Amniotic stem cell (primary cell): ENCODE results near the gene CERK.

Experiments
- DNase-seq: peaks from one replicate; lab custom pipeline; 2025; lab: John Stamatoyannopoulos, UW

Gene CERK

GRCh38 chr22:46677323-46678002, 60.6 kb downstream of the CERK start:
- no peak for DNase-seq

DNA sequence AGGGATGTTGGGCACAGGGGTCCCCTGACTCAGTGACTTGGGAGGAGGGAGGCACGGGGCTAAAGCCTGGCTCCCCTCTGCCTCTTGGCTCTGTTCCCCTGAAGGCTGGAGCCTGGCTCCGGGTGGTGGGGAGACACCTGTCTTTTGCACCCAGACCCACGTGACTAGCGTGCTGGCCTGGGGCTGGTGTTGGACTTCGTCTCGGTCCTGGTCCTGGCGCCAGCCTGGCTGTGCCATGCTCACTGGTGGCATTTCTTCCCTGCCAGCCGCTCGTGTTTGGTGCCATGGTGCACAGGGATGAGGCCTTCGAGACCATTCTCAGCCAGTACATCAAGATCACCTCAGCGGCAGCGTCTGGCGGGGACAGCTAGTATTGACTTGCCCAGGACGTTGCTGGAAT, 61.2 kb downstream of the CERK start:
- no peak for DNase-seq

GRCh38 chr22:46676479-46676878, 61.6 kb downstream of the CERK start:
- DNase-seq = no peak

- no peak for DNase-seq
These were observed 62.1 kb downstream of the CERK start for GRCh38 chr22:46675938-46676337.

DNA sequence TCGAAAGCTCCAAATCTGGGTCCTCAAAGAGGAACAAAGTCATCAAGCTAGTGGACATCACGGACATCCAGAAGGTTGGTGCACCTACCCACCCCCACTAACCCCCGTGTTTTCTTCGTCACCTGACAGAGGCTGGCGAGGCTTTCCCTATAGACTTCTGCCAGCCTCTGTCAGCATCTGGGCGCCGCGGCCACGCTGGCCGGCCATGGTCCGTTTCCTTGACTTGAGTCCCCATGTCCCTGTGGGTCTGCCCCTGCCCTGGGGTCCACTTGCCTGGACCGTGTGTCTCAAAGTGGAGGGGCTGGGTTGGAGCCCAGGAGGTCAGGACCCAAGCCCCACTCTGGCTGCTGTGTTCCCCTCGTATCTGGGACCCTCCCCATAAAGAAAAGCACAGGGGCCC, 62.6 kb downstream of the CERK start:
- no peak for DNase-seq

DNA sequence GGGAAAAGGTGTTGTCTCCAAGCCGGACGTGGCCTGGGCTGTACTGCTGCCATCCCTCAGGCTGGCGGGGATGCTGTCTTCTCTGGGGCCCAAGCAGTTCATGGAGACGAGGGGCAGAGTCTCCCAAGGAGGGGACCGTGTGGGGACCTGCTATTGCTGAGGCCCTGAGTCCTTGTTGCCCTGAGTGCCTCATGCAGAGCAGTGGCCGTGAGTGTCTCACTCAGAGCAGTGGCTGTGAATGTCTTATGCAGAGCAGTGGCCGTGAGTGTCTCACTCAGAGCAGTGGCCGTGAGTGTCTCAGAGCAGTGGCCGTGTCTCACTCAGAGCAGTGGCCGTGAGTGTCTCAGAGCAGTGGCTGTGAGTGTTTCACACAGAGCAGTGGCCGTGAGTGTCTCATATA, 63.1 kb downstream of the CERK start:
- DNase-seq = no peak

DNA sequence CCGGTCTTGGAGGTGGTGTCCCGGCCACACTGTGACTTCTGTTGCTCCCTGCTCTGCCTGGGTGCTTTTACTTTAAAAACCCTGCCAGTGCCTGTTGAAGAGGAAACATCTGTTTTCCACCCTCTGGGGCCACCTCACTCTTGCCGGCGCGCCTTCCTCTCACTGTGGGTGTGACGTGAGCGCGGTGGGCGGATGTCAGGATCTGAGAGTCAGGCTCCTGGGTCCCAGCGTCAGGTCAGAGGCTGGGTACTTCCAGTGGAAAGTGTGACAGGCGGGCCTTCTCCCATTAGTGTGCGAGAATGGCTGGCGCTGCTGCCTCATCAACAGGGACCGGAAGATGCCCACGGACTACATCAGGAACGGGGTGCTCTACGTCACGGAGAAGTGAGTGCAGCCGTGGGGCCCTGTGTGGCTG, 63.7 kb downstream of the CERK start:
- no peak for DNase-seq

DNA sequence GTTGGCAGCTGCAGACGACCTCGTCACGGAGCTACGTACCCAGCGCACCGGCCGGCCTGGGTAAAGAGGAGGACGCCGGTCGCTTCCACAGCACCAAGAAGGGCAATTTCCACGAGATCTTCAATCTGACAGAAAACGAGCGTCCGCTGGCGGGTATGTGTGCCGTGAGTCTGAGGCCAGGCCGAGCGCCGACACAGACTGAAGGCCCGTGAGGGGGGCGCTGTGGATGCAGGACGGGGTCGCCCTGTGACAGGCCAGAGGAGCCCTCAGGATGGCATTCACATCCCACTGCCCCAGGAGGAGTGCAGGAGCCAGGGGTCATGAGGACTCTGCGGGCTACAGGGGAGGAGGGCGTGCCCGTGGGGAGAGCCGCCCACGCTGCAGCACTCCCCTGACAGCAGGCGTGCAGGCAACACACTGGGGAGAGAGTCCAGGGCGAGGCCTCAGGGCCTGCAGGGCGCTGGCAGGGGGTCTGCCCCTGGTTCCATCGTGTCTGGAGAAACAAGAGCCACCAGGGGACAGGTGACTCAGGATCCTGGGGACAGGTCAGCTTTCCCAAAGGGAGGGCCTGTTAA, 64.3 kb downstream of the CERK start:
- no peak for DNase-seq

DNA sequence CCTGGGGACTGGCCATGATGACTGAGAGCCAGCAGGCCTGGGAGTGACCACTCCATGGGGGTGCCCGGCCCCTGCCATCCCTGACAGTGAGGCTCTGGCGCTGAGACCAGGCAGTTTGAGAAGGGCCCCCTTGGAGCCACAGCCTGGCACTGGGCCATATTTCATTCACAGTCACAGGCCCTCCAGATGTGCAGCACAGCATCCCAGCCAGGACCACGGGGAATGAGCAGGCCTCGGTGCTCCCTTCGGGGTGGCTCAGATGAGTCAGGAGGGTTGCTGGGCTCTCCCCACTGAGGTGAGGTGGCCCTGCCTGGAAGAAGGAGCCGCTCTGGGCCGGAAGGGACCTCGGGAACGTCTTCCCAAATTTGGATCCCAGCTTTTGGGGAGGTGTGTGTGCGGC, 64.8 kb downstream of the CERK start:
- DNase-seq = no peak

DNA sequence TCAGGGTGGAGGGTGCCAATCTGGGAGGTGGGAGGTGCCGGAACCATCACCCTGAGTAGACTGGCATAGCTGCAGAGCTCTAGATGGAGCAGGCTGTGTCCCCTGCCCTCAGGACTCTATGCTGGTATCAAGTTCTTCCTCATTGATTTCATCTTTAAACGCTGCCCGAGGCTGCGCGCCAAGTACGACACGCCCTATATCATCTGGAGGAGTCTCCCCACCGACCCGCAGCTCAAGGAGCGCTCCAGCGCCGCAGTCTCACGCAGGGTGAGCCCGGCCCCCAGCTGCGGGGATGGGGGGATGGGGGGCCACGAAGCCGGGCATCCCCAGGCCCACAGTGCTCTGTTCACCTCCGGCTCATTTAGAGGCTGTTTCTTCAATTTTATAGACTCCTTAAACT, 65.3 kb downstream of the CERK start:
- no peak for DNase-seq

DNA sequence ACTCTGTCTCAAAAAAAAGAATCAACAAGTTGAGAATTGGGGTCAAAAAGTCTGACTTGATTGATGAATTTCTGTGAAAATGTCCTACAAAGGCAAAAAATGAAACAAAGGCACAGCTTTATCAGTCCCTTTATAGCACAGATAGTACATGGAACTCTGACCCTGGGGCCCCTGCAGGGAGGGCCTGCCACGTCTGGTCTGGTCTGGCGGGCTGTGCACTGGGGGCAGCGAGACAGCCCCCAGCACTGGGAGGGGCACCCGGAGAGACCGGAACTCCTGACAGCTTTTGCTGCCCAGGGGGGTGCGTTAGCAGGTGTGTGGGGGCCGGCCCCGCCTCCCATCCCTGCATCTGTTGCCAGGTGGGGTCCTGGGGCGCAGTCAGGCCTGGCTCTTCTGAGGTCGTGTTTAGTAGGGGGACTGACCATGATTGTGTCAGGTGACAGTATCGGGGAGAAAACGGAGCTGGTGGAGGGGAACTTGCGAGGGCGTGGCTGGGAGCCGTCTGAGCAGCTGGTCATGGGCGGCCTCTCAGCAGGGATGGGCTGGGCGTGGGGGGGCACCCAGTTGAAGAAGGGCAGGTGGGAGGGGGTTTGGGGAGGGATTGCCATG, 66.1 kb downstream of the CERK start:
- DNase-seq = no peak

GRCh38 chr22:46669201-46669600, 68.9 kb downstream of the CERK start:
- DNase-seq = no peak

GRCh38 chr22:46668116-46668515, 69.9 kb downstream of the CERK start:
- DNase-seq = no peak

GRCh38 chr22:46667245-46667623, 70.8 kb downstream of the CERK start:
- no peak for DNase-seq

DNA sequence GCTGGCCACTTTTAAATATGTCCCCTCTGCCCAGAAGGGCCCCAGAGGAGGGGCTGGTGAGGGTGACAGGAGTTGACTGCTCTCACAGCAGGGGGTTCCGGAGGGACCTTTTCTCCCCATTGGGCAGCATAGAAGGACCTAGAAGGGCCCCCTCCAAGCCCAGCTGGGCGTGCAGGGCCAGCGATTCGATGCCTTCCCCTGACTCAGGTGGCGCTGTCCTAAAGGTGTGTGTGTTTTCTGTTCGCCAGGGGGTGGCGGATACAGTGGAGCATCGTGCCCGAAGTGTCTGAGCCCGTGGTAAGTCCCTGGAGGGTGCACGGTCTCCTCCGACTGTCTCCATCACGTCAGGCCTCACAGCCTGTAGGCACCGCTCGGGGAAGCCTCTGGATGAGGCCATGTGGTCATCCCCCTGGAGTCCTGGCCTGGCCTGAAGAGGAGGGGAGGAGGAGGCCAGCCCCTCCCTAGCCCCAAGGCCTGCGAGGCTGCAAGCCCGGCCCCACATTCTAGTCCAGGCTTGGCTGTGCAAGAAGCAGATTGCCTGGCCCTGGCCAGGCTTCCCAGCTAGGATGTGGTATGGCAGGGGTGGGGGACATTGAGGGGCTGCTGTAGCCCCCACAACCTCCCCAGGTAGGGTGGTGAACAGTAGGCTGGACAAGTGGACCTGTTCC, 71.3 kb downstream of the CERK start:
- no peak for DNase-seq

DNA sequence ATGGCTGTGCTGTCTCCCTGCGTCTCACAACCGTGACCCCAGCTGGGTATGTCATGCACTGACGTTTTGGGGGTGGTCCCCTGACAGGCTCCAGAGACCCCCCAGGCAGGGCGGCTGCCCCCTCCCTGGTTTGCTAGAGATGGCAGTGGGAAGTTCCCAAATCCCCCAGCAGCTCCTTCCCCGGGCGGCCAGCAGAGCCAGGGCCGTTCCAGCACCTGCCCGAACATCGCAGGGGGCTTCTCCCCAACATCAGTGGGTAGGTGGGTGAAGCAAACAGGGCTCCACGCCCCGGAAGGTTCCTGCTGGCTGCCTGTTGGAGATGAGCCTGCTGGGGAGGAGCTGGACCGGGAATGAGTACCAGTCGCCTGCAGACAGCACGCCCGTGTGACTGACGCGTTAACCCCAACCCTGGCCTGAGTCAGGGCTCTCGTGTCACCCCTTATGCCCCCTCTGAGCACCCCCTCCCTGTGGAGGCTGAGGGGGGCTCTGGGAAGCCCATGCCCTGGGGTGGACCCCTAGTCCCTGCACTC, 72.2 kb downstream of the CERK start:
- no peak for DNase-seq

GRCh38 chr22:46665151-46665695, 72.8 kb downstream of the CERK start:
- no peak for DNase-seq

- DNase-seq = no peak
These were observed 73.7 kb downstream of the CERK start for GRCh38 chr22:46664301-46664855.

DNA sequence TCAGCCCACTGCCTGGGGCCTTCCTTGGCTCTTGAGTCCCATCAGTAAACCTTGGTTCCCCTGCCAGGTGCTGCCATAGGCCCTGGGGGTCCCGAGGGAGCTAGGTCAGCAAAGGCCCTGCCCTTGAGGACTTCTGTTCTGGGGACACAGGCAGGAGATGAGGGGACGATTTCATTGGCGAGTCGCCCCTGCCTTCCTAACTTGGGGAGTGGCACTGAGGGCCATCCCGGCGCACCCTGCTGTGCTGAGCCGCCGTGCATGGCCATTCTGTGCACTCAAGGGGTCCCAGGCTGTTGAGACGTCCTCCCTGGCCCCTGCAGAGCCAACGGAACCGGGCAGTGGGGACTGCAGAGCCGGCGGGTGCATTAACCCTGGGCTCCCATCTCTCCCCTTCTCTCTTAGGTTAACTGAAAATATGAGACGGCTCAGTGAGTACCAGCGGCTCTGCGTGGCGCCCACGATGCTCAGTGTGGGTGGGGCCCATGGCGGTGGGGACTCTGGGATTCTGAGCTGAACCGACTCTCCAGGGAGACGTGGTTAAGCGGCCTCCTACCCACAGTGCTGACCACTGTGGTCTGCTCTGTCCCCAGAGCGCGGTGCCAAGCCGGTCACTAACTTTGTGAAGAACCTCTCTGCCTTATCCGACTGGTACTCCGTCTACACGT, 74.5 kb downstream of the CERK start:
- DNase-seq = no peak

GRCh38 chr22:46663001-46663400, 75.1 kb downstream of the CERK start:
- DNase-seq = no peak

GRCh38 chr22:46662226-46662625, 75.8 kb downstream of the CERK start:
- DNase-seq = no peak
